ENCODE measurements around the gene POLR3K.
"Not testable (repeated sequence)": the region's sequence is repeated elsewhere in the genome, so short reads cannot be mapped to it uniquely, and the experiment has no call there.

Gene POLR3K

GRCh38 chr16:63998-64913 lies 10.8 kb upstream of the POLR3K start:
- no peak for DNase-seq

GRCh38 chr16:63466-63865 lies 10.1 kb upstream of the POLR3K start:
- DNase-seq: no peak

- DNase-seq: no peak
These were observed 9.6 kb upstream of the POLR3K start for GRCh38 chr16:62968-63391.

GRCh38 chr16:62283-62967 lies 9.0 kb upstream of the POLR3K start:
- no peak for DNase-seq

- DNase-seq: no peak
These were observed 8.5 kb upstream of the POLR3K start for GRCh38 chr16:61879-62281.

GRCh38 chr16:60929-61878 lies 7.8 kb upstream of the POLR3K start:
- no peak for DNase-seq

- DNase-seq: no peak
These were observed 6.8 kb upstream of the POLR3K start for GRCh38 chr16:60166-60565.

GRCh38 chr16:59440-60059 lies 6.1 kb upstream of the POLR3K start:
- no peak for DNase-seq

GRCh38 chr16:58491-59439 lies 5.4 kb upstream of the POLR3K start:
- no peak for DNase-seq

- no peak for DNase-seq
These were observed 4.3 kb upstream of the POLR3K start for GRCh38 chr16:57711-58110.

- no peak for DNase-seq
These were observed 3.0 kb upstream of the POLR3K start for GRCh38 chr16:56231-56927.

GRCh38 chr16:55571-56136 lies 2.2 kb upstream of the POLR3K start:
- DNase-seq: no peak

- no peak for DNase-seq
These were observed 801 bp upstream of the POLR3K start for GRCh38 chr16:54237-54581.

- DNase-seq: no peak
These were observed 2.4 kb downstream of the POLR3K start for GRCh38 chr16:50769-51591.

GRCh38 chr16:47234-47633 lies 6.2 kb downstream of the POLR3K start:
- DNase-seq: no peak

GRCh38 chr16:46510-46909 lies 6.9 kb downstream of the POLR3K start:
- DNase-seq: not testable (repeated sequence)

- no peak for DNase-seq
These were observed 8.0 kb downstream of the POLR3K start for GRCh38 chr16:45454-45853.

- no peak for DNase-seq
These were observed 8.8 kb downstream of the POLR3K start for GRCh38 chr16:44655-45054.

GRCh38 chr16:43294-43693 lies 10.1 kb downstream of the POLR3K start:
- no peak for DNase-seq

GRCh38 chr16:42691-43090 lies 10.7 kb downstream of the POLR3K start:
- DNase-seq: no peak

Measured in GF-D8 (cell line).